Peyer's patch (tissue), 4 donors: Measurements from ENCODE around the gene IMP4.

ENCODE experiments used
- CTCF ChIP-seq, 6 experiments: fragments of 450-650 bp in 4 of 6; fragments of 200-600 bp in 2 of 6; sonication (generic) in 1 of 6; IDR thresholded peaks; one replicate each; pipeline ENCODE4 v1.5.1; 2017 to 2019; ENCODE audit warnings: antibody characterized with exemption in 6 of 6, mild to moderate bottlenecking in 3 of 6, moderate library complexity in 1 of 6
- POLR2A ChIP-seq, 2 donors: fragments of 450-650 bp; IDR thresholded peaks; one replicate each; pipeline ENCODE4 v1.5.1; 2017; ENCODE audit warnings: antibody characterized with exemption in 2 of 2, mild to moderate bottlenecking in 2 of 2, moderate library complexity in 2 of 2

GRCh38 chr2:130390460-130391057, 47.9 kb downstream of the IMP4 start:
- TF ChIP-seq CTCF (IDR thresholded peaks at IDR 0.05) (no peak), POLR2A (IDR thresholded peaks at IDR 0.05) (no peak)
